Measurements from ENCODE around the gene NDRG3. TPM values are rescaled to one million over a fixed set of nuclear protein-coding genes. Genes with fewer than 3 reads are reported as not detected.

Gene NDRG3
- total and polyA plus RNA-seq, 2 of the 8 experiments (the other 6 are each of a cell fraction or from before 2014, with no cell fraction given) = 25.7 to 32.3 TPM

- H3K4me3 ChIP-seq (ENCODE audit: extremely low read depth in 1 of 4, insufficient read depth in 2 of 4, low read depth in 3 of 4, low read length in 4 of 4) = no peak overlapping the region
- H3K23me2 ChIP-seq (ENCODE audit: low read depth, low read length) = no peaks in the 10 kb centered on the region
- DNase-seq (ENCODE audit: low read depth in 1 of 2, low spot score in 2 of 2) = no peak
- no peak overlapping the region for H3K56ac ChIP-seq (replicated peaks; ENCODE audit: insufficient read length, low read depth, low read length)
- H3K9ac ChIP-seq (replicated peaks in 1 of 4; ENCODE audit: extremely low read depth in 1 of 4, low read depth in 3 of 4, low read length in 3 of 4) = no peak overlapping the region
- no peak overlapping the region for H2BK120ac ChIP-seq (replicated peaks; ENCODE audit: low read depth, low read length)
- H3K4me1 ChIP-seq (replicated peaks in 1 of 4; ENCODE audit: control insufficient read depth in 3 of 4, insufficient read depth in 4 of 4, low read length in 3 of 4) = no peaks in the 10 kb centered on the region; a peak in 2 of 7 replicates
- H3K4ac ChIP-seq (replicated peaks; ENCODE audit: insufficient read length, low read depth, low read length) = peak overlapping the region; percentile 60
- no peaks in the 10 kb centered on the region for H3K36me3 ChIP-seq (ENCODE audit: control insufficient read depth in 2 of 4, insufficient read depth in 4 of 4, low read length in 3 of 4)
- no peak overlapping the region for H3K27ac ChIP-seq (ENCODE audit: low read depth, low read length)
- no peaks in the 10 kb centered on the region for H3K79me2 ChIP-seq (ENCODE audit: control insufficient read depth in 1 of 2, insufficient read depth in 2 of 2, low read length in 2 of 2)
- H3K14ac ChIP-seq (ENCODE audit: insufficient read length) = no peak overlapping the region
- no peak overlapping the region for H2BK15ac ChIP-seq (ENCODE audit: low read length)
- H4K5ac ChIP-seq (ENCODE audit: insufficient read length, low read depth, low read length) = no peak overlapping the region
- TF ChIP-seq TBP (IDR thresholded peaks at IDR 0.05; ENCODE audit: low read depth, low read length) = no peak
- TF ChIP-seq ATF3 (IDR thresholded peaks at IDR 0.05; ENCODE audit: insufficient read depth, low read depth, low read length) = no peak
- TF ChIP-seq BACH1 (IDR thresholded peaks at IDR 0.05; ENCODE audit: low read length) = no peak
- no peak for TF ChIP-seq TAF1 (IDR thresholded peaks at IDR 0.05; ENCODE audit: low read depth, low read length)
- TF ChIP-seq CEBPB (IDR thresholded peaks at IDR 0.05; ENCODE audit: low read depth, low read length) = no peak
- no peak for TF ChIP-seq POLR2A (IDR thresholded peaks at IDR 0.05; ENCODE audit: control extremely low read depth in 1 of 2, low read depth in 2 of 2, low read length in 2 of 2)
- no peak for TF ChIP-seq TAF7 (optimal IDR thresholded peaks at IDR 0.05; ENCODE audit: borderline replicate concordance, low read depth, low read length)
- no peak overlapping the region for H2AK5ac ChIP-seq (ENCODE audit: low read depth, low read length)
- H4K91ac ChIP-seq (replicated peaks; ENCODE audit: insufficient read length, low read length) = peak overlapping the region; percentile 20
- ChIA-PET CTCF (ENCODE audit: partially characterized antibody) (interaction anchor here (0.6 to 9.9 kb wide), 20 partner anchors 9 to 320 kb away, joined by 3 to 92 read pairs (median 5); partner anchors contain the start of genes RAB5IF and SLA2), POLR2A (ENCODE audit: partially characterized antibody) (interaction anchor here (0.9 to 1.4 kb wide), 5 partner anchors 16 to 46 kb away, joined by 3 read pairs; no protein-coding TSS in a partner anchor)
- H4K20me1 ChIP-seq (replicated peaks in 1 of 2; ENCODE audit: control insufficient read depth in 1 of 2, insufficient read depth in 2 of 2, low read length in 2 of 2) = no peaks in the 10 kb centered on the region
- H3K9me3 ChIP-seq (ENCODE audit: insufficient read depth in 2 of 2, low read depth in 1 of 2, low read length in 1 of 2) = no peaks in the 10 kb centered on the region
- 96% methylated on average over 3 of the region's 3 CpGs; no CpG with 5 or more reads in 1 of the 2 experiments for WGBS, 2 experiments (ENCODE audit: extremely low coverage in 1 of 2, insufficient coverage in 1 of 2, insufficient read length in 1 of 2, insufficient replicate concordance in 2 of 2, low coverage in 1 of 2, low lambda C conversion rate in 2 of 2, missing lambda C conversion rate in 1 of 2)
- no peak overlapping the region for H3K18ac ChIP-seq (ENCODE audit: extremely low read depth, low read length)
- no peak overlapping the region for H2BK12ac ChIP-seq (ENCODE audit: low read depth, low read length)
- FAIRE-seq = no peak
- H2AFZ ChIP-seq (ENCODE audit: low read length) = no peak overlapping the region
- no peak overlapping the region for H4K8ac ChIP-seq (ENCODE audit: extremely low read depth, insufficient read depth, low read length)
- H2BK20ac ChIP-seq (ENCODE audit: low read length) = no peak overlapping the region
- H3K4me2 ChIP-seq (ENCODE audit: insufficient read depth in 1 of 2, low read depth in 2 of 2, low read length in 2 of 2) = no peak overlapping the region
- H3K27me3 ChIP-seq (replicated peaks in 1 of 4; ENCODE audit: control insufficient read depth in 3 of 4, extremely low read depth in 1 of 4, insufficient read depth in 3 of 4, low read length in 3 of 4) = no peaks in the 10 kb centered on the region
- H3K79me1 ChIP-seq (ENCODE audit: low read depth, low read length) = no peaks in the 10 kb centered on the region
- H2BK5ac ChIP-seq (ENCODE audit: low read depth, low read length) = no peak overlapping the region; the same call in 1 of the 2 replicates
- H3K23ac ChIP-seq (ENCODE audit: insufficient read length) = no peak overlapping the region
These were observed 113.8 kb downstream of the NDRG3 start for GRCh38 chr20:36632147-36632486.

Data from H1 (cell line).